Medulla oblongata (tissue), 1 donor: ENCODE measurements around the gene CYSTM1.

ENCODE experiments used
- DNase-seq: peaks from one replicate; pipeline ENCODE4 v3.0.0-alpha.2; 2015; ENCODE audit errors: extremely low spot score

CYSTM1 gene

DNA sequence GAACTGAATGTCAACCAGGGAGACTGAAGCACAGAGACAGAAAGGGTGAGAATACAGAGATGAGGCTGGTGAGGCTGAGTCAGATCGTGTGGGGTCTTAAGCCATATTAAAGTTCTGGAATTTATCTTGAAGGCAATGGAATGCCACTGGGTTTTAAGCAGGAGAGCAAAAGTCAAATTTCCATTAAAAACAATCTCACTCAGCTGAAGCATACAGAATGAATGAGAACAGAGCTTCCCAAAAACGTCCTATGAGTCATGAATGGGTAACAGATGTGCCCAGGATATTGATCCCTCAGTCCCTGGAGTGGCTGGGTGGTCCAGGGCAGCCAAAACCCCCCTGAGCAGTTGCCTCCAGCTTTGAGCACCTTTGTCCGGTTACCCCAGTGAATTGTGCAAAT lies 83.0 kb downstream of the CYSTM1 start:
- DNase-seq, result no peak

DNA sequence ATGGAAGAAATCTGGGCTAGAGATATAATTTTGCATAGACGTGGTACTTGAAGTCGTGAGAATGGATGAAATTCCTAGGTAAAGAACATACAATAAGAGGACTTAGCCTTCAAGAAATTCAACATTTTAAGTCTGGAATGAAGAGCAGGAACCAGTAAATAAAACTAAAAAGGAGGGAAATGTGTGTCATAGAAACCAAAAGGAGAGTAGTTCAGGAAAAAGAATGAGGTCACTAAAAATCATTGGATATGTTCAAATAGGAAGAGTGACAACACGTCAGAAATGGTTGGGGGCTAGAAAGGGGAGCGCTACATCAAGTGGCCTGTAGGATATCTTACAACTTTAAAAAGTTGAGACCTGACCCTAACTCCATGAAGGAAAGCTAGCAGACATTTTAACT lies 83.9 kb downstream of the CYSTM1 start:
- no peak for DNase-seq

DNA sequence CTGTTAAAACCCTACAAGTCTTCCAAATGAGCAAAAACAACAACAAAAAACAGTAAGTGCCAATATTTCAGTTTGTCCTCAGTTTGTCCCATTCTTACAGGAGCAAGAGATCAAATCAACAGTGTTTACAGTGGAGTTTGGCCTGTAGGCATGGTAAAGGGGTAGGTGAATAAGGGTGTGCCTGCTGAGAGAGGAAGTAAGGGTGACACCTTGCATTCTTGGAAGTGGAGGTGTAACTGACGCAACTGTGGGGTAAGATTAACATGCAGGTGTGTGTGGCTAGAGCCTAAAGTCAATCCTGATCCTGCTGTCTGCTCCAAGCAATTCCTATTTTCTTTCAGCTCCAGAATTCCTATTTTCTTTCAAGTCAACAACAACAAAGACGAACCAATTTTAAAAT lies 84.5 kb downstream of the CYSTM1 start:
- no peak for DNase-seq

DNA sequence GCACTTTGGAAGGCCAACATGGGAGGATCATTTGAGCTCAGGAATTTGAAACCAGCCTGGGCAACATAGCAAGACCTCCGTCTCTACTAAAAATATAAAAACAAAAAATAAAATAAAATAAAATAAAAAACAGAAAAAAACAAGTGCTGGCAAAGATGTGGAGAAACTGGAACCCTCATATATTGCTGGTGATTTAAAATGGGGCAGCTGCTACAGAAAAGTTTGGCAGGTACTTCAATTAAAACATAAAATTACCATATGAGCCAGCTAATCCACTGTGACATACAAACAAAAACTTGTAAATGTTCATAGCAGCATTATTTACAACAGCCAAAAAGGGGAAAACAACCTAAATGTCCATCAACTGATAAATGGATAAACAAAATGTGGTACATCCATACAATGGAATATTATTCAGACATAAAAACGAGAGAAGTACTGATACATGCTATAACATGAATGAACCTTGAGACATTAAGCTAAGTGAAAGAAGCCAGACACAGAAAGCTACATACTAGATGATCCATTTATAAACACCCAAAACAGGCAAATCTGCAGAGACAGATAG lies 85.2 kb downstream of the CYSTM1 start:
- no peak for DNase-seq

DNA sequence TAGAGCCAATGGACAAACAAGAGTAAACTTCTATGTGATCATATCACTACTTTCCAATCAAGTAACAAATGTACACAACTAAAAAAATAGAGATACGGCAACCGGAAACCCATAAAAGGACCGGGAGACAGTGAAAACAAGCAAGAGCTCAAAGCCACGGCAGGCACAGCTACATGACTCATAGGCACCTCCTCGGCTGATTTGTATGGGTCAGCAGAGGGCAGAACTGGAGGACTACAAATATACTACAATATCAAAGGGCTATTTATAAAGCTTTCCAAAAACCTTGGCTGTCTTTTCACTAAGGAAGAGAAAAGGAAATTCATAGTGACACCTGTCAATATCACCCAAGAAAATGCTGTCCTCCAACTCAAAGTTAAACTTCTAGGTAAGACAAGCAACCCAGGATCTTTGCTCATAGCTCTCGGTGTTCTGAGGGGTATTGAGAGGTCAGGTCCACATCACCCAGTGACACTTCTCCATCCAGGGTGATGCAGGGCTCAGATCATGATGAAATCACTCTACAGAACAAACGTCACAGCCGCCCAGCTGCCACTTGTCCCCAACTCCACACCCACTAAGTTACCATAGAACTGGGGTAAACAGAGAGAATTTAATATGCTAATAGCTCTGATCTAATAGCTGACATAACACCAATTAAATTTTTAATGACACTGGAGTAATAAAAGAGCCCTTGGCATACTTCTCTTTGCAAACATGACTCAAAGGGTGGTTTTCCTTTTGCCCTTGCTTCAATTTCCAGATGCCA lies 86.6 kb downstream of the CYSTM1 start:
- DNase-seq, result peak; percentile 82

DNA sequence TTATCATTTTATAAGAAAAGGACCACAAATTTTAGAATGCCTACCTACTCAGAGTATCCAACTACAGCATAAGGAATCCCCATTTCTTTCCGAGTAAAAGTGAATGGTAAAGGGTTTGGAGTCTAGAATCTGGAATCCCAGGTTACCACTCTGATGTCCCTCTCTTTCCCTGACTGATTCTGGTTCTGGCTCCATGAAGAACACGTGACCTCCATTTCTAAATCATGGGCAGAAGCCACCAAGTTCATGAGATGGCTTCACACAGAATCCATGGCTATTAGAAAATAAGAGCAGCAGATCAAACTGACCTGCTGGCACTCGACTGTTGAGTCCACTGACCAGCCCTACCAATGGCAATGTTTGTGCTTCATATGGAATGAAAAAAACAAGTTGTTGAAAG lies 87.2 kb downstream of the CYSTM1 start:
- DNase-seq, result no peak

DNA sequence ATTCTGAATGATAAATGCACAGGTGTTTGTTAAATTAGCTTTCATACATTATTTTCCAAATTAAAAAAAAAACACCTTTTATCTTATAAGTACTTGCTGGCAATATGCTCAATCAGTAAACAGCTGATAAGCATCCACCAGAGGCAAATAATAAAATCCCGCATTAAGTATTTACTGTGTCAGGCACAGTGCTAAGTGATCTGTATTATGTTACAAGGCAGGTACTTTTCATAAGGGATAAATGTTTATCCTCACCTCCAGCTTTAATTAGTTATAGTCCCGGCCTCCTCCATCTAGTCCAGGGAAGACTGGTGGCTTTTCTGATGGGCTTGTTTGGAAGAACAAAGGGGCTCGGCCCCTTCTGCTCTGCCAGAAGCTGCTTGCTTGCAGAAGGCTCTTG lies 87.9 kb downstream of the CYSTM1 start:
- DNase-seq, result no peak

DNA sequence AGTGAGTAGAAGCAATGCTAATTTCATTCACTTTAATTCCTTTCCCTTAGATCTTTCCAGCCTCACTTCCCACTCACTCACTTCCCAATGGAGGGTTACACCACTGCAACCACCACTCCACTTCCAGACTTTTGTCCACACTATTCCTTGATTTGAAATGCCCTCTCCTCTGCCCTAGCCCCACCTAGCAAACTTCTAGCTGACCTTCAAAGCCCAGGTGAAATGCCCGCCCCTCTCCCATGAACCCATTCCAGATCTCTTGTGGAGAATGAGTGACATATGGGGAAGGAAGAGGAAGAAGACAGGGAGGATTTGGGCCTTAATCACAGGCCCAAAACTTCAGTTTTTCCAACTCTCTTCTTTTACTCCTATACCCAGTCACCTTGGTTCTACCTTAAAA lies 90.9 kb downstream of the CYSTM1 start:
- no peak for DNase-seq

DNA sequence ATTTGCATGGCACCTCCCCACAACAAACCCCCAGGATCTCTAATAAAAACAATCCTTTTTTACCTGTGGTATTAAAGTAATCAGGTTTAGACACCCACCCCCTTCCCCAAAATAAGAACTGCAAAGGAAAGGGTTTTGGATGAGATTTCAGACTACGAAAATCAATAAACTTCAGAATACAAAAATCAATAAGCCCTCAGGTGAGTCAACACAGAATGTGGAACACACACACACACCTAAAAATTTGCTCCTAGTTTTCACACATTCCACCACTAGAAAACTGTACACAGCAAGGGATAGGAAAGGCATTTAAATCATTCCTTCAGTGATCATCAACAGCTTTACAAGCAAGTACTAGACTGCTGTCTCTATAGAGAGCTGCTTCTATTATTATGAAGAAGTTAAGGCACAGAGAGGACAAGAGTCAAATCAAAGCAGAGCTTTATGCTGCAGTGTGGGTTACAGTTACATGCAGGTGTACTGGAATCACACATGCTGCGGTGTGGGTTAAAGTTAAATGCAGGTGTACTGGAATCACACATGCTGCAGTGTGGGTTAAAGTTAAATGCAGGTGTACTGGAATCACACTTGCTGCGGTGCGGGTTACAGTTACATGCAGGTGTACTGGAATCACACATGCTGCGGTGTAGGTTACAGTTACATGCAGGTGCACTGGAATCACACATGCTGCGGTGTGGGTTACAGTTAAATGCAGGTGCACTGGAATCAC lies 91.6 kb downstream of the CYSTM1 start:
- no peak for DNase-seq

DNA sequence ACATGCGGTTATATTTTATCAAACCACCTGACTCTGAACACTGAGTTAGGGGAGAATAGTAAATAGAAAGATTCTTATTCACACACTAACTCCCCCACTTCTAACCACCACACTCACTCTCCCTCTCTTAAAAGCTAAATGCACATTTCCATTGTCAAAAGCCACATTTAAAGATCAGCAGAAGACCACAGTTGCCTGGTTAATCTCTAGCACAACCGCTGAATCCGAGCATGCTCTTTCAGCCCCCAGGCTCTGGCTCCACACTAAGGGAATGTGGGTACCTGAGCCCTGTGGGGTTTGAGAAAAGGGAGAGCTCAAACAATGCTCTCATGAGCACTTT lies 92.2 kb downstream of the CYSTM1 start:
- no peak for DNase-seq

DNA sequence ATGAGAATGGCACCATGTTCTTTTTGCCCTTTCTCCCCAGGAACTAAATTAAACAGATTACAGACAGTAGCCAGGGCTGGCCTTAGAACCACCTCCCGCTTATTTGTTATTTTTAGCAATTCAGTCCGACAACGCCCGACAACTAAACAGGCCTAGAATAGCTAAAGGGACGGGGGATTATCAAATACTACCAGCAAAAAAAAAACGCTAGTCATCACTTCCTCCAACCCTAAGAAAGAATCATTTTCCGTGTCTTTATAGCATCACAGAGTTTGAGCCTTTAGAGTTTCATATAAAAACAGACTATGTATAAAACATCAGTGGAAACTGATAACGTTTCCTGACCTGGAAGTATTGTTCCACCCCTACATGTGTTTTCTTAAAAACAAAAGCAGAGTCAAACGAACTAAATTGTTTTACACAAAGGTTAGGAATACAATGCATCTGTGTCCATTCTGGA lies 92.6 kb downstream of the CYSTM1 start:
- DNase-seq, result no peak

DNA sequence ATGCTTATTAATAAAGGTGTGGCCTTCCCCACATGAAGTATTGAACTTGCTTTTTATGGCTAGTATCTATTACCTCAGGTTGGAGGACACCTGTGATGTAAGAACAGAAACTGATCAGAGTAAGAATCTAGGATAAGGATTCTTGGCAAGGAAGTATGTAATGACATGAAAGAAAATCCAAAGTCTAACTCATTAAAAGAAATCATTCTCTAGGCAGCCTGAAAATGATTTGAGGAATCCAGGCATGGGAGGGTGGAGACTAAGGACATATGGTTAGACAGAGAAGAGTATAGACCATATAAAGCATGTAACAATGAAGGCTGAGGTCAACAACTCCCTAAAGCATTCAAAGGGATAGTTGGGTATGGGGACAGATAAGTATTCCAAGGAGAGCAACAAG lies 95.0 kb downstream of the CYSTM1 start:
- no peak for DNase-seq

DNA sequence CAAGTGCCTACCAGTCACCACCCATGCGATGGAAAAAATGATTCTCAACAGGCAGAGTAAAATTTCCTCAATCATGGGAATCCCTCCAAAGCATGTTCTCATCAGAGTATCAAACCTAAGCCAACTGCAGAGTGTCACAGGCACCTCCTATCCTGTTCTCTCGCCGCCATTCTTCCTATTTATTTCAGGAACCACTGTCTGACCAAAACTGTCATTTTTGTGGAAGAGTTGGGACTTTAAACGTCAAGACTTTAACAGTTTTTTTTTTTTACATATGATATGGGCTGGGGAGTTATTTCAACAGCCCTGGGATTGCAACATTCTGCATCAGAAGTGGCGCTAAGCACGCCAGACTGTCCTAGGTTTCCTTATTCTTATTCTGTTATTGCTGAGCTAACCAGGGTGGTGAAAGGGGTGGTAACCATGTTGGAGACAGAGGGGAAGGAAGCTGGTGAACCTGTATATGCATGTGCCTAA lies 98.5 kb downstream of the CYSTM1 start:
- DNase-seq, result no peak

DNA sequence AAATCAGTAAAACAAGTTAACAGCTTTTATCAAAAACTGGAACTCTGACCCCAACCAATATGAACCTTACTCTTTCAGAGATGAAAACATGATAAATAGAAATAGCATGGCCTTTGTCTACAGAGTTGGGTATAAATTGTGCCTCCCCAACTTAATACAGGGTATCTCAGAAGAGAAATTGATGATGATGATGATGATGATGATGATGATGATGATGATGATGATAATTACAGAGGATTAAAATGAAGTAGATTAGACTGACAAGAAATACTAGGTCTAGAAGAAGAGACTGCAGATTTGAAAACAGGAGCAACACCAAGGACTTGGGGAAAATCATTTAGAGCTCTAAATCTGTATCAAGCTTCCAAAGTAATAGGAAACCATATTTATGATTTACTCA lies 100.8 kb downstream of the CYSTM1 start:
- no peak for DNase-seq

DNA sequence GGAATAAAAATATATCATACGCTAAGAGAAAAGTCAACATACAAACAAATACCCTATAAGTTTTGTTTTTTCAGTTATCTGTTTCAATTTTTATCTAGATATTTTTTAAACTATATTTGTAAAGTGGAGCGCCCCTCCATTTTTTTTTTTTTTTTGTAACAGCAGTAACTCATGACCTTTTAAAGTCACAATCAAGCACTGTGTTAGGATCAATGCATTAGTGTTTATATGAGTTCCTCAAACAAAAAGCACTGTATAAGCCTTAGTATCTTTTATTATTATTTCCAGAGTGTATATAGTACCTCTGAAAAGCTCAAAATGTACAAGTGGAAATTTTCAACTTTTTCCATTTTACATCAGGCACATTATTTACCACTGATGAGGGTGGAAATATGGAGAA lies 107.3 kb downstream of the CYSTM1 start:
- DNase-seq, result no peak

DNA sequence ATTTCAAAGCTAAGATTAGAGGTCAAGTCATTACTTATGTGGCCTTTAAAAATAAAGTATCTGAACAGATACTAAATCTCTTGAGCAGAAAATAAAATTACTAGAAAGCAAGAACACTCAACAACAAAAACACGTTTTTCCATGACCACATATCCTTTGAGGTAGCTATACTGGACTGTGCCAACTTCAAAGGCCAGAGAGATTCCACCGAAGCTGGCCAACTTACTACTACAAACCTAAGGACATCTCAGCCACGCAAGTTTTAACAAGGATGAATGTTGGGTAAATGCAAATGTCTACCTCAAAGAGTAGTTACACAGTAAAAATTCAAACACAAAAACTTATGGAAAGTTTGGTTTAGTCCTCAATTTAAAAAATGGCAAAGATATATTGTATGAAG lies 109.0 kb downstream of the CYSTM1 start:
- no peak for DNase-seq

DNA sequence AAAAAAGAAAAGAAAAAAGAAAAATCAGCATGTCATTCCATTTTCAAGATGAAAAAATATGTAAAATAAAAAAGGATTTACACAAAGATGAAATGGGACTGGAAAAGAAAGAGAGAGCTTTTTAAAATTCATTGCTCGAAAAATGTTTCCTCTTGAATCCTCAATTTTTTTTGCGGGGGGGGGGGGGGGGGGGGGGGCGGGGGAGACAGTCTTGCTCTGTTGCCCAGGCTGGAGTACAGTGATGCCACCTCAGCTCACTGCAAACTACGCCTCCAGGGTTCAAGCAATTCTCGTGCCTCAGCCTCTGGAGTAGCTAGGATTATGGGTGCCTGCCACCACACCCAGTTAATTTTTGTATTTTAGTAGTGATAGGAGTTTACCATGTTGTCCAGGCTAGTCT lies 111.4 kb downstream of the CYSTM1 start:
- no peak for DNase-seq

DNA sequence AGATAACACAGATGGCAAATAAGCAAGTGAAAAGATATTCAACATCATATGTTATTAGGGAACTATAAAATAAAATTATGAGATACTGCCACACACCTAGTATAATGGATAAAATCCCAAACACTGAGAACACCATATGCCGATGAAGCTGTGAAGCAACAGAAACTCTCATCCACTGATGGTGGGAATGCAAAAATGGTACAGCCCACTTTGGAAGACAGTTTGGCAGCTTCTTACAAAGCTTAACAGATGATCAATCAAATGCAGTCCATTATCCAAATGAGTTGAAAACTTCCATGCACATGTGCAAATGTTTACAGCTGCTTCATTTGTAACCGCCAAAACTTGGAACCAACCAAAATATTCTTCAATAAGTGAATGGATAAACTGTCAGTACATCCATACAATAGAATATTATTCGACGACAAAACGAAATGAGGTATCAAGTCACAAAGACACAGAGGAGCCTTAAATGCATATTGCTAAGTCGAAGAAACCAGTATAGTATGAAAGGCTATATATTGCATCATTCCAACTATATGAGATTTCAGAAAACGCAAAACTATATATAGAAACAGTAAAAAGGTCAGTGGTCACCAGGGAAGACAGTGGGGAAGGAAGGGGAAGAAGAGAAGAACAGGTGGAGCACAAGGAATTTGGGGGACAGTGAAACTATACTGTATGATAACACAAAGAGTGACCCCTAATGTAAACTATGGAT lies 113.0 kb downstream of the CYSTM1 start:
- DNase-seq, result no peak

DNA sequence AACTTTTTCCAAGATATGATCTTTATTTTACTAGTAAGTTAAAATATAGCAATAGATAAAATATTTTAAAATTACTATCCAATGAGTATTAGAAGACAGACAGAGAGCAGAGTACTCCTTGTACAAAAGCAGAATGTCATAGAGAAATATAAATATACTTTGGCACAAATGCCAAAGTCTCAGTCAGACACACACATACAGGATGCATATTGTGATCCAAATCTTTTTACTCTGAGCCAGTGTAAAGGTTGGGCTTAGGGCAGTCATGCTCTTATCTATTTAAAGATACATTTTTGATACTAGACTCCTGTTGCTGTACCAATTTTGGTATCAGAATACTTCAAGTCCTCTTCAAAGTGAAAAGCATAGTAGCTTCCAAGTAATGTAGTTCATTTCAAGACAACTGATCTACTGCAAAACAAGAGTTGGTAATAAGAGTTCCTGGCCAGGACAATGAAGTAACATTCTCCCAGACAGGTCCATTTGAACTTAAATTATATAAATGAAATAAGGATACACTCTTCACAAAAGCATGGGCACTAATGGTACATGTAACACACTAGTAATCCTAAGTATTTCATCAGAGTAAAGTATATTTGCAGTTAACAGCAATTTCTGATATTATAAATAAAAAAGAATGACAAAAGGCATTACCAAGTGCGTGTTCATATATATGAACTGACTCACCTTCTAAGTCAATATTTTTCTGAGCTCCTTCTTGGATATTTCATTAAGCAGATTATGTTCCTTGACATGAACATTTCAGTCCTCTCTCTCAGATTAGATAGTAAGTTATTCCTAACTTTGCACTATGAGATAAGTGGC lies 117.4 kb downstream of the CYSTM1 start:
- peak; percentile 10 for DNase-seq
